NCI-H345 treated with DMSO at 0.1 percent for 48 hours (cell line): ENCODE data around the gene SLC6A2.

Experiments
- DNase-seq: peaks from one replicate; lab custom pipeline; 2025; ENCODE audit not compliant: unreplicated experiment; lab: John Stamatoyannopoulos, UW

SLC6A2 gene

DNA sequence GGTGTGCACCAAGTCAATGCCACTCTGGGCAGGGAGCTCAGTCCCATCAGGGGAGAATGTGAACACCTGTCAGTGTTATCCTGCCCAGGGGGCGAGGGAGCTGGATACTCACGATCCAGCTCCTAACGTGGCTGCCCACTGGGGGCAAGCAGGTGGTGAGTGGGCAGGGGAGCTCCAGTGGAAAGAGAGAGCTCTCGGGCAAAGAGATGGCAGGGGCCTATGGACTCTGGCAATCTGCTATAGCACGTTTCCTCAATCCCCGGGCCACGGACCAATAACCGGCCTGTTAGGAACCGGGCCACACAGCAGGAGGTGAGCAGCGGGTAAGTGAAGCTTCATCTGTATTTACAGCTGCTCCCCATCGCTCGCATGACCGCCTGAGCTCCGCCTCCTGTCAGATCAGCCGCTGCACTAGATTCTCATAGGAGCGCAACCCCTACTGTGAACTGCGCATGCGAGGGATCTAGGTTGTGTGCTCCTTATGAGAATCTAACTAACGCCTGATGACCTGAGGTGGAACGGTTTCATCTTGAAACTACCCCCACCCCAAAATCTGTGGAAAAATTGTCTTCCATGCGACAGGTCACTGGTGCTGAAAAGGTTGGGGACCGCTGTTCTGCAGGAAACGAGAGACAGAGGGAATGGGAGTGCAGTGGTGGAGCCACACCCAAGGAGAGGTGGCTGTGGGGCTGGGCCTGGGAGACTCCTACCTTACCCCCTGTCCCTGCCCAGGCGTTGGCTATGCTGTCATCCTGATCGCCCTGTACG, 15.6 kb downstream of the SLC6A2 start:
- no peak for DNase-seq

GRCh38 chr16:55671974-55672280, 16.1 kb downstream of the SLC6A2 start:
- DNase-seq, result no peak

GRCh38 chr16:55672471-55672870, 16.7 kb downstream of the SLC6A2 start:
- DNase-seq, result no peak

DNA sequence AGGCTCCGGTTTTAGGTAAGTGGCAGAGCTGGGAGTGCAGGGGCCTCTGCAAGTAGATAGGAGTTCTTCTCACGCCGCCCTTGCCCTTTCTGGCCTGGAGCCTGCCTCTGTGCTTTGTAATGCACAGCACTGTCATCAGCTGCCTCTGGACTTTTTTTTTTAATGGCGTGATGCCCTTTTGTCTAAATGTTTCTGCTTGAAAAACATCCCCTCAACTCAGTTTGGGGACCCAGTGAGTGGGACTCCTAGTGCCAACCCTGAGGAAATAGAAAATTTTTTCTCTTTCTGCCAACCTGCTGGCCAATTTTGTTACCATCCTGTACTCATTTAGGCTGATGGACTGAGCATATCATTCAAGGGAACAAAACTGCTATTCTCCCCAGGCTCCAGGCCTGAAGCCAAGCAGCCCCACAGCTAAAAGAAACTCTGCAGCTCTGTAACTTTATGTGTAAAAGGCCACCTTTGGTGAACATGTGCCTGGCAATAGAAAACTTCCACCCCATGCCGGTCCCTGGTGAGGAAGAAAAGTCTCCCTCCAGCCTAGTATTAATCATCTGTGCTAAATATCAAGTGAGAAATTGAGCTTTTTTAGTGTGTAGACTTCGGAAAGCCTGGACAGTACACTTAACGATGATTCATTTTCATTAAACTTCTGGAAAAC, 22.5 kb downstream of the SLC6A2 start:
- no peak for DNase-seq

- no peak for DNase-seq
Measured at GRCh38 chr16:55682086-55682485, 26.3 kb downstream of the SLC6A2 start.

DNA sequence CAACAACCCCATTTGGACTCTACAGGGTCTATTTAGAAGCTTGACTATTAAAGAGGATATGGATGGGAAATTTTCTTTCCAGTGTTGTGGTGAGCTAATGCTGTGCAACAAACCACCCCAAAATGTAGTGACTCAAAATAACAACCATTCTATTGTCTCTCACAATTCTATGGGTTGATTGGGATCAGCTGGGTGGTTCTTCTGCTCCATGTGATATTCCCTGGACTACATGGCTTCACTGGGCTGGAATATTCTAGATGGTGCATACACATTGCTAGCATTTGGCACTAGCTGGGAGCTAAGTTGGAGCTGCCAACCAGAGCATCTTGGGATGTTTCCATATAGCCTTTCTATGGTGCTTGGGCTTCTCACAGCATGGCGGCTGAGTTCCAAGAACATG, 30.2 kb downstream of the SLC6A2 start:
- no peak for DNase-seq

- no peak for DNase-seq
Measured at GRCh38 chr16:55686671-55687070, 30.9 kb downstream of the SLC6A2 start.

DNA sequence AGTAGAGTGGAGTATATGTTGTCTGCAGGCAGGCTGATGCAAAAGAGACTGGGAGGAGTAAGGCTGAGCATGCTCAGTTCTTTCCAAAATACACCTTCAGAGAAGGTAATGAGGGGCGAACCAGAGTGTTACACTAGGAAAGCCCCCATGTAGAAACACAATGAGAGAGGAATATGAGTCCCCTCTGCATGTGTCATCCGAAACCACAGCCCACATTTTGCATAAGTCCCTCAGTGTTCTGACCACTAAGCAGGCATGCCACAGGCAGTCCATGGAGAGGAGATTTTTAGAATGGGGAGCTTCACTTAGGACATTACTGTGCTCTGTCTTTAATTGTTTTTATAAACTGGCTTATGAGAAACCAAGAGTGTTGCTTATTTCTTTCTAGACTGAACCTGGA, 32.0 kb downstream of the SLC6A2 start:
- DNase-seq, result no peak

- DNase-seq, result no peak
Measured at GRCh38 chr16:55690841-55691240, 35.1 kb downstream of the SLC6A2 start.

- no peak for DNase-seq
Measured at GRCh38 chr16:55691771-55692170, 36.0 kb downstream of the SLC6A2 start.

DNA sequence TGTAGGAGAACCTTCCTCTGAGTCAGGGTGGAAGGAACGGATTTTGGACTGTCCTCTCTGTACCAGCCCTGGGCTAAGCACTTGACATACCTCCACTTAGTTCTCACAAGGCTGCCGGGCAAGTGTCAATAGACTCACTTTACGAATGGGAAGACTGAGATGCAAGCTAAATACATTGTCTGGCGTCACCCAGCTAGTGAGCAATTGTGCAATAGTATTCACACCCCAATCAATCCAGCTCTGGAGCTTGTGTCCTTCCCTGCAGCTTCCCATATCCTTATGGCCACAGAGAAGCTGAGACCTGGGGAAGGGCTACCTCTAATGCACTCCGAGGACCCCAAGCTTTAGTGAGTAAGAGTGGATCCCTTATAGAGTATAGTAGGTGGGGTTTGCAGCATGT, 39.8 kb downstream of the SLC6A2 start:
- no peak for DNase-seq

DNA sequence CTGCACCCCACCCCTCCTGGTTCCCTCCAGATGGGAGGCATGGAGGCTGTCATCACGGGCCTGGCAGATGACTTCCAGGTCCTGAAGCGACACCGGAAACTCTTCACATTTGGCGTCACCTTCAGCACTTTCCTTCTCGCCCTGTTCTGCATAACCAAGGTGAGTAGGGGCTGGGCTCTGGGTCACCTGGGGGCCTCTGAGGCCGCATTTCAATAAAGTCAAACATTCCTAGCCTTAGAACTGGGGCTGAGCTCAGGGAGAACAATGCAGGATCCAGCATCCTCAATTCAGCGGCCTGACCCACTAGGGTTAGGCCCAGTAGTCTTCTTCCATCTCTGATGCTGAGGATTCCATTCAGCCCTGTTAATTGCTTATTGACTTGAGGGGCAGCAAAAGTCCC, 42.1 kb downstream of the SLC6A2 start:
- no peak for DNase-seq

DNA sequence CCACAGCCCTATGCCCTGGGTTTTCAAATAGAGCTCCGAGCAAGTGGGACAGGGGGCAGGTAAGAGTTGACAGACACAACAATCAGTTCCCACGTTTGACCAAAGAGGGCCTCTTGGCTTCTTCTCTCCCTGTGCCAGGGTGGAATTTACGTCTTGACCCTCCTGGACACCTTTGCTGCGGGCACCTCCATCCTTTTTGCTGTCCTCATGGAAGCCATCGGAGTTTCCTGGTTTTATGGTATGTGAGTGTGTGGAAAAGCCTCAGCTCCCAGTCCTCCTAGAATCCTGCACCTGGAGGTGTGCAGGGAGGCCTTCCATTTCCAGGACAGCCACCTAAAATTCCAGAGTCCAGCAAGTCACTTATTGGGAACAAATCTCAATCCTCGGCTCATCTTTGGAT, 42.5 kb downstream of the SLC6A2 start:
- no peak for DNase-seq

DNA sequence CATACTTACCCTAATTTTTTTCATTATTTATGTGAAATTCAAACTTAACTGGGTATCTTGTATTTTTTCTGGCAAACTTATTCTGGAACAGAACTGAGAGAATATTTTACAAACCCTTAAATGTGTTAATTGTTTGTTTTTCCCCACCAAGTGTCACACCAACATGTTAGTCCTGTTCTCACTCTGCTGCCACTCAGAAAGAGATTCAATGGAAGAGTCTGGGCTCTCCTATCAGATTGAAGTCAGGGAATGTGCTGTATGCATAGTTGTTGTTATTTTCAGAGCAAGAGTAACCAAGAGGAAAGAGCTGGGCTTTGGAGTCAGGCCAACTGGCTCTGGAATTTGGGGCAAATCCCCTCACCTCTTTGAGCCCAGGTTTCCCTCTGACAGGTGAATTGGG, 43.2 kb downstream of the SLC6A2 start:
- DNase-seq, result no peak

GRCh38 chr16:55699616-55700015, 43.8 kb downstream of the SLC6A2 start:
- no peak for DNase-seq

DNA sequence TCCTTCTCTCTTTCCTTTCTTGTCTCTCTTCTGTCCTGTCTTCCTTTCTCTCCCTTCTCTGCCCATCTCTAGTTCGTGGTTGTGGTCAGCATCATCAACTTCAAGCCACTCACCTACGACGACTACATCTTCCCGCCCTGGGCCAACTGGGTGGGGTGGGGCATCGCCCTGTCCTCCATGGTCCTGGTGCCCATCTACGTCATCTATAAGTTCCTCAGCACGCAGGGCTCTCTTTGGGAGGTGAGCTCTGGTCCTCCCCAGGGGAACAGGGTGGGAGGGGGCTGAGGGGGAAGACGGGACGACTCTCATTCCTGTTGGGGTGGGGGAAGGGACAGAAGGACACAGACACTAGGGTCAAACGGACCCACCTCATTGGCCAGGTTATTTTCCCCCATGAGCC, 44.3 kb downstream of the SLC6A2 start:
- DNase-seq, result no peak

DNA sequence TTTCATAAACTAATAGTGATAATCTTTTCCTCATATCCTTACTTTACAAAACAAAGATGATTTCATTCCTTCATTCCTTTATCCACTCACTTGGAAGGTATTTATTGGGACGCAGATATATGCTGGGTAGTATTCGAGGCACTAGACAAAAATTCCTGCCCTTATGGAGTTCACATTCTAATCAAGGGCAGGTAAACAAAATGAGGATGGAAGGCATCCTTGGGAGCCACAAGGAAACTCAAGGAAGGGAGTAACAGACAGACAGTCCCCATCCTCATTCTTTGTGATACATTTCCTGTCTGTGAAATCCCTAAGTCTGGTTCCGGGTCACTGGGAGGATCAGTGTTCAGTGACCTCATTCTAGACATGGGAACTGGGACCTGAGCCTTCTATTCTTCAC, 45.2 kb downstream of the SLC6A2 start:
- DNase-seq, result no peak

DNA sequence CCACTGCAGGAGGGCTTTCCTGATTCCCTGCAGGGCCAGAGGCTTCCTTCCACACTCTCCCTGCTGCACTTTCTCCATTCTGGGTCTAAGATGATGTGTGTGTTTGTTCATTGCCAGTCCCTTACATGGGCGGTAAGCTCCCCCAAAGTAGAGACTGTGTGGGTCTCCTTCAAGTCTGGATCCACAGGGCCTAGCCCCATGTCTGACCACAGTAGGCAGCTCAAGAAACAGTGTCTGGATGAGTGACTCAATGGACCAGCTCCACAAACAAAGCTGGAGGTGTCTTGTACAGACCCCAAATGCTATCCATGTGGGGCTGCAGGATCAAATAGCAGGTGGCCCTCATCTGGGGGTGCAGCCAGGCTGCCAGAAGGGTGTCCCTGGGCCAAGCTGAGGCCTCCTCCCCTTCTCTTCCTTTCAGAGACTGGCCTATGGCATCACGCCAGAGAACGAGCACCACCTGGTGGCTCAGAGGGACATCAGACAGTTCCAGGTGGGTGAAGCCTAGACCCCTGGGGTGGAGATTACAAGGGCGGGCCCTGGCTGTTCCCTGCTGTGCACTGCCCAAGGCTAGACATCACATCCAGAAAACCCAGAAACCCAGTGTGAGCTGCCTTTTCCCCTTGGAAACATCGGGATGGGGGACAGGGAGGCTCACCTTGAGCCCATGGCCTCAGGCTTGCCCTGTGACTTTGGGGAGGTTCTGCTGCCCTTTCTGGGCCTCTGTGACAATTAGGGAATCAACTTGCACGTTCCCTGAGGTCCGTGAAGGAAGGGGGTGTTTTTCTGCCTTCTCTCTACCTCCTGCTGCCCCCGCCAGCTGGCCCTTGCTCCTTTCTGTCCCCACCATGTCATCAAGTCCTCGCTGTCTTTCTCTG, 45.9 kb downstream of the SLC6A2 start:
- no peak for DNase-seq

DNA sequence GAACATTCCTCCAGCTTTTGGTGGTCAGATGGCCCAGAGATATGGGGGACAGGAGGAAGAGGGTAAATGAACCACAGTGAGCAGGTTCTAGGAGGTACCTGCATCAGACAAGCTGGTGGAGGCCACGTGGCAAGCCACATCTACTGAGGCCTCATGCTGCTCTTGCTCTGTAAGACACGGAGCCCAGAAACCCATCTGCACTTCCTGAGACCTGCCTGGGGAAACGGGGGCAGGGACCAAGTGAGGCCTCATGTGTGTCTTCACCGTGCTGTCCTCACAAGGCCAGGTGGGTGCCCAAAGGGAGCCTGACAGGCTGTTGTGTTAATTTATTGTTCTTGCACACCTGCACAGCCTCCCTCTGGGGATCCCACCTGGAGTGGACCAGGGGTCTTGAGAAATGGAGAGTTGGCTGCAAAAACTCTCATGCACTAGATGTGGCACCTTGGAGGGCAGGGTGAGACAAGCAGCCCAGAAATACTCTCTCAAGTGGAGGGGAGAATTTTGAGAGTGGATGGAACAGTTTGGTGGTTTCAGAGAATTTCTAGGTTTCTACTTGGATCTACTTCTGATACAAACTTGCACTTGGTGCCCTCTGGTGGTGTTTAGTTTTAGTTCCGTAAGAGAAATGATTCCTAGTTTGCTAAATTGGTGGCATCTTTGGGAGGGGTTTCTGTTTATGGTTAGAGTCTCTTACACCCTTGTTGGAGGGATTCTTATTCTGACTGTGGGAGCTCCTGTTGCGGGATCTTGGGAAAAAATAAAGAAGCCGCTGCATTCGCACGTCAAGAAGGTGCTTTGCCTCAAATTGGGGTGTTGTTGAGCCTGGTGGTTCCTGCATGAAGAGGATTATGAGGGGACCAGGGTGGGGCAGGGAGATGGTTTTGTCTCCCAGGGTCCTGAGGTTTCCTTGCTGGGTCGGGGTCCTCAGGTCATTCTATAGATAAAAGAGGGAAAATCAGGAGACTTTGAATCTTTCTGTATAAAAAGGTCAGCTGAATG, 47.5 kb downstream of the SLC6A2 start:
- DNase-seq, result no peak

GRCh38 chr16:55706739-55707384, 51.1 kb downstream of the SLC6A2 start:
- no peak for DNase-seq
